ENCODE data around the gene PDE6C.
A peak's percentile ranks its signal among the peaks of the same experiment; 100 is the strongest.

The PDE6C gene

GRCh38 chr10:93595378-93596161 is 16.8 kb upstream of the PDE6C start:
- no peak for DNase-seq

GRCh38 chr10:93596539-93596938 is 15.8 kb upstream of the PDE6C start:
- DNase-seq: no peak

GRCh38 chr10:93597075-93597599 is 15.2 kb upstream of the PDE6C start:
- no peak for DNase-seq

- no peak for DNase-seq
Observed at GRCh38 chr10:93598157-93598556, 14.2 kb upstream of the PDE6C start.

- no peak for DNase-seq
Observed at GRCh38 chr10:93599335-93599734, 13.0 kb upstream of the PDE6C start.

- no peak for DNase-seq
Observed at GRCh38 chr10:93599778-93600177, 12.6 kb upstream of the PDE6C start.

GRCh38 chr10:93600446-93601145 is 11.7 kb upstream of the PDE6C start:
- peak; percentile 28 for DNase-seq

GRCh38 chr10:93601146-93601773 is 11.1 kb upstream of the PDE6C start, which contains the start of gene RBP4:
Gene RBP4, minus strand, starts transcription at chr10:93601235. Its CDS starts 207 bp downstream, at chr10:93601028.
- DNase-seq: peak; percentile 28

- no peak for DNase-seq
Observed at GRCh38 chr10:93601774-93602162, 10.6 kb upstream of the PDE6C start.

GRCh38 chr10:93603023-93603422 is 9.3 kb upstream of the PDE6C start:
- no peak for DNase-seq

- peak; percentile 68 for DNase-seq
Observed at GRCh38 chr10:93604146-93604545, 8.2 kb upstream of the PDE6C start.

- no peak for DNase-seq
Observed at GRCh38 chr10:93608421-93608820, 3.9 kb upstream of the PDE6C start.

GRCh38 chr10:93613126-93613525 is 789 bp downstream of the PDE6C start:
- DNase-seq: no peak

GRCh38 chr10:93614101-93614825 is 1.9 kb downstream of the PDE6C start:
- no peak for DNase-seq

GRCh38 chr10:93615576-93616235 is 3.4 kb downstream of the PDE6C start:
- no peak for DNase-seq

GRCh38 chr10:93620925-93621324 is 8.6 kb downstream of the PDE6C start:
- DNase-seq: no peak

GRCh38 chr10:93622942-93623341 is 10.6 kb downstream of the PDE6C start:
- DNase-seq: no peak

GRCh38 chr10:93628858-93629257 is 16.5 kb downstream of the PDE6C start:
- no peak for DNase-seq

- no peak for DNase-seq
Observed at GRCh38 chr10:93629647-93630305, 17.4 kb downstream of the PDE6C start.

- peak; percentile 54 for DNase-seq
Observed at GRCh38 chr10:93630625-93631557, 18.6 kb downstream of the PDE6C start.

- DNase-seq: no peak
Observed at GRCh38 chr10:93639791-93640190, 27.5 kb downstream of the PDE6C start.
